ENCODE measurements around the gene FBXL13. TPM values are rescaled to one million over a fixed set of nuclear protein-coding genes. Genes with fewer than 3 reads are reported as not detected.
A peak's percentile ranks its signal among the peaks of the same experiment; 100 is the strongest.

FBXL13 gene
- total RNA-seq, 1 donor from 2014 or later = 0.98 TPM

DNA sequence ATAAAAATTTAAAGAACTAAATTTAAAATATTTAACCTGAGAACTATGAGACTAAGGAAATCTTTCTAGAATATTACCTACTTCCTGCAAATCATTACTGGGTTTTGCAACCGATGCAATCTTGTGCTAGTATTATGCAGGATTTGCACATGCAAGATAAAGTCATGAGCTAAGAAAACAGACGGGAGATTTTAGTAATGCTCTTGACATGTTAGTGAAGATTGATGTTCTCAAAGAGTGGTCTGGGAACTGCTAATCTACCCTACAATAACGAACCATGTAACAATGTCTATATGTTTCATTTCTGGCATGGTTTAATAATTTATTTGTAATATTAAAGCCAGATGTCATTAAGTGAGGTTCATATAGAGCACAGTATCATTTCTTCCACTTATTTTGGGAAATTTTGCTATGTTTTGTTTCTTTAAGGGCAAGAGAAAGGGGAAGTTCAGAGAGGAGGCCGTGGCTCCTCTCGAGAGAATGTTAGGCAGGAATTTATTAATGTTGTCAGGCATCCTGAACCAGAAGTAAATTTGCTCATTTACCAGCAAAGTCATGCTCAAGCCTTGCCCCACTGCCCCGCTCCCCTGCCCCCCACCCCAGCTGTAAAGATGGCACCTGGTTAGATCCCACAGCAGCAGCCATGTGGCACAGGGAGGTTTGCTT, 139.0 kb downstream of the FBXL13 start:
- Histone ChIP-seq H3K4me3 (no peak overlapping the region), H3K27ac (peak overlapping the region; percentile 15), H3K4me1 (peaks cover 20% of the 10 kb centered on the region)

DNA sequence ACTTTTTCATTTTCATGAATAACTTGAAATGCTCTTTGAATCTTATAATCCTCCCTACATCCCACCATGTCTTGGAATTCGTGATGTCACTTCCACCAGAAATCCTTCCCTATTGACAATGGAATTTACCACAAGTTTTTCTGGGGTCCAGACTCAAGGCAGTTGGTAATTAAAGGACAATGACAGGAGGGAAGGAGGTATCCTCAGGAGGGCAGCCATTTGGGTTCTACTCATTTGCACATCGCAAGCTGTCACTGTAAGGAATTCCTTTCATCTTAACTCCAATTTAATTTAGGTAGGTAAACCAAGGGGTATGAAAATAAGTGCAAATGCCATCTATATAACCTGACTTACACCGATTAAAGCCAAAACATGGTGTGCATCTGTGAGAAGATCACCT, 139.9 kb downstream of the FBXL13 start:
- TF ChIP-seq POLR2A (IDR thresholded peaks at IDR 0.05) (no peak), POLR2AphosphoS5 (IDR thresholded peaks at IDR 0.05; ENCODE audit: insufficient read depth in 1 of 2, low read depth in 1 of 2) (no peak), CTCF (IDR thresholded peaks at IDR 0.05) (no peak)
- H3K9me3 ChIP-seq = no peaks in the 10 kb centered on the region
- H3K4me3 ChIP-seq = no peak overlapping the region
- intact Hi-C loops (cut with DNase I) = no loop called here
- peak overlapping the region; percentile 77 for H3K27ac ChIP-seq
- H3K27me3 ChIP-seq = no peaks in the 10 kb centered on the region
- H3K4me1 ChIP-seq = peaks cover 20% of the 10 kb centered on the region
- no peaks in the 10 kb centered on the region for H3K36me3 ChIP-seq
- no peak for DNase-seq (ENCODE audit: extremely low spot score in 2 of 2)

More for the DNA sequence above, 139.0 kb downstream of the FBXL13 start:
- no peak for TF ChIP-seq CTCF (IDR thresholded peaks at IDR 0.05)
- TF ChIP-seq POLR2A (IDR thresholded peaks at IDR 0.05) = no peak
- TF ChIP-seq POLR2AphosphoS5 (IDR thresholded peaks at IDR 0.05; ENCODE audit: insufficient read depth in 1 of 2, low read depth in 1 of 2) = no peak
- no peak for DNase-seq (ENCODE audit: extremely low spot score in 2 of 2)
- no peaks in the 10 kb centered on the region for H3K36me3 ChIP-seq
- H3K27me3 ChIP-seq = no peaks in the 10 kb centered on the region
- intact Hi-C loops (cut with DNase I) = no loop called here
- H3K9me3 ChIP-seq = no peaks in the 10 kb centered on the region

- no peaks in the 10 kb centered on the region for H3K36me3 ChIP-seq
- TF ChIP-seq CTCF (IDR thresholded peaks at IDR 0.05) (no peak), POLR2A (IDR thresholded peaks at IDR 0.05) (no peak), POLR2AphosphoS5 (IDR thresholded peaks at IDR 0.05; ENCODE audit: insufficient read depth in 1 of 2, low read depth in 1 of 2) (no peak)
- intact Hi-C loops (cut with DNase I) = no loop called here
- DNase-seq (ENCODE audit: extremely low spot score in 2 of 2) = no peak
- H3K4me1 ChIP-seq = peaks cover 20% of the 10 kb centered on the region
- H3K27me3 ChIP-seq = no peaks in the 10 kb centered on the region
- H3K27ac ChIP-seq = peak overlapping the region; percentile 77
- peak overlapping the region in 1 of 2 donors; percentile 14 for H3K4me3 ChIP-seq
- H3K9me3 ChIP-seq = no peaks in the 10 kb centered on the region
Observed at GRCh38 chr7:102934239-102934638, 140.4 kb downstream of the FBXL13 start.

DNA sequence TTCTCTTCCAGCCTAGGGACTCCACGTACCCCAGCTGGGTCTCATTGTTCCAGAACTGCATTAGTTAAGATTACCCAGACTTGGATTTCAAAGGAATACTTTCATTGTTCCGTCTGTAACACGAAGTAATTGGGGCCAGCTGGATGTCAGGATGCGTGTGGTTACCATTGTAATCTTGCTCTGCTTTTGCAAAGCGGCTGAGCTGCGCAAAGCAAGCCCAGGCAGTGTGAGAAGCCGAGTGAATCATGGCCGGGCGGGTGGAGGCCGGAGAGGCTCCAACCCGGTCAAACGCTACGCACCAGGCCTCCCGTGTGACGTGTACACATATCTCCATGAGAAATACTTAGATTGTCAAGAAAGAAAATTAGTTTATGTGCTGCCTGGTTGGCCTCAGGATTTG, 140.8 kb downstream of the FBXL13 start:
- Histone ChIP-seq H3K9me3 (no peaks in the 10 kb centered on the region), H3K27me3 (no peaks in the 10 kb centered on the region), H3K36me3 (no peaks in the 10 kb centered on the region), H3K4me1 (peaks cover 20% of the 10 kb centered on the region), H3K27ac (peak overlapping the region; percentile 77), H3K4me3 (peak overlapping the region in 1 of 2 donors; percentile 14)
- intact Hi-C loops (cut with DNase I) = no loop called here
- TF ChIP-seq POLR2AphosphoS5 (IDR thresholded peaks at IDR 0.05; ENCODE audit: insufficient read depth in 1 of 2, low read depth in 1 of 2) = peak; percentile 37 to 76
- no peak for TF ChIP-seq POLR2A (IDR thresholded peaks at IDR 0.05)
- DNase-seq (ENCODE audit: extremely low spot score in 2 of 2) = peak in 1 of 2 donors; percentile 93

DNA sequence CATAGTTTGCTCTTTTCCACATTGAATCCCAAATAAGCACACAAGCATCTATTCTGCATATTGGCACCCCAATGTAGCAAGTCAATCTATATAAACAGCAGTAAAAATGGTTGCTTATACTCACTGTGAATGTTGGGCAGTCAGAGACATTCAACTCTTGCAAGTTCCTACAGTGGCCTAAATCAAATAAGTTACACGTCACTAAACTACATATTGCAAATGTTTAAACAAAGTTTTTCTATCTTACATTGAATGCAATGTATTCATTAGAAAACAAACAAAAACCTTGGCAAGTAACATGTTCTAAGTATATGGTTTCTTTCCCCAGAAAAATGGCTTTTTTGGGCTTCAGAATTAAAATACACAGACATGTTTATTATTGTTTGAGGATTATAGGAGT, 142.8 kb downstream of the FBXL13 start:
- intact Hi-C loops (cut with DNase I) = no loop called here
- no peaks in the 10 kb centered on the region for H3K9me3 ChIP-seq
- peaks cover 20% of the 10 kb centered on the region for H3K4me1 ChIP-seq
- no peak overlapping the region for H3K4me3 ChIP-seq
- H3K27ac ChIP-seq = no peak overlapping the region
- H3K27me3 ChIP-seq = no peaks in the 10 kb centered on the region
- no peak for DNase-seq (ENCODE audit: extremely low spot score in 2 of 2)
- no peaks in the 10 kb centered on the region for H3K36me3 ChIP-seq
- no peak for TF ChIP-seq POLR2AphosphoS5 (IDR thresholded peaks at IDR 0.05; ENCODE audit: insufficient read depth in 1 of 2, low read depth in 1 of 2)
- TF ChIP-seq POLR2A (IDR thresholded peaks at IDR 0.05) = no peak
- no peak for TF ChIP-seq CTCF (IDR thresholded peaks at IDR 0.05)

All from vagina (tissue), 2 donors.